Common myeloid progenitor, CD34-positive (primary cell): ENCODE data around the gene TRIM45.

Experiments
- CTCF ChIA-PET: fragments of 350-600 bp; sonication (Branson Sonifier 250); formaldehyde crosslinking; loops from one replicate; lab custom pipeline; 2021; ENCODE audit warnings: antibody characterized with exemption; lab: Charles Lee
- POLR2A ChIA-PET: fragments of 350-600 bp; sonication (Branson Sonifier 250); formaldehyde crosslinking; loops from one replicate; lab custom pipeline; 2021; ENCODE audit warnings: antibody characterized with exemption; lab: Charles Lee
- DNase-seq, 3 donors: peaks; one replicate each; pipeline versions ENCODE4 v3.0.0 to v3.0.0-alpha.2; 2013
- H3K27ac ChIP-seq, 2 experiments: 1 replicate in 1 of 2; 2 replicates in 1 of 2; pipeline ENCODE4 v1.7.0; 2013; ENCODE audit warnings: inconsistent platforms in 2 of 2, low read length in 2 of 2, mild to moderate bottlenecking in 2 of 2, low read depth in 1 of 2, moderate library complexity in 1 of 2; ENCODE audit not compliant: severe bottlenecking in 2 of 2, insufficient read depth in 1 of 2, poor library complexity in 1 of 2
- H3K27me3 ChIP-seq, 5 experiments: replicated peaks in 2 of 5; 1 replicate in 3 of 5; 2 replicates in 2 of 5; pipeline versions ENCODE4 v1.6.1 to v1.7.0; 2013; ENCODE audit warnings: low read length in 4 of 5, mild to moderate bottlenecking in 2 of 5, moderate library complexity in 2 of 5, inconsistent platforms in 1 of 5; ENCODE audit not compliant: insufficient read depth in 5 of 5, control insufficient read depth in 4 of 5
- H3K36me3 ChIP-seq, 4 experiments: 1 replicate in 2 of 4; 2 replicates in 2 of 4; pipeline versions ENCODE4 v1.6.1 to v1.7.0; 2013; ENCODE audit warnings: low read length in 3 of 4, control low read depth in 1 of 4, mild to moderate bottlenecking in 1 of 4; ENCODE audit not compliant: control insufficient read depth in 4 of 4, insufficient read depth in 4 of 4
- H3K4me1 ChIP-seq, 4 experiments: 1 replicate in 3 of 4; 2 replicates in 1 of 4; pipeline versions ENCODE4 v1.6.1 to v1.7.1; 2013; ENCODE audit warnings: low read length in 3 of 4, mild to moderate bottlenecking in 3 of 4, control low read depth in 1 of 4, inconsistent platforms in 1 of 4, moderate library complexity in 1 of 4; ENCODE audit not compliant: control insufficient read depth in 4 of 4, insufficient read depth in 4 of 4; ENCODE audit errors: control extremely low read depth in 1 of 4
- H3K4me3 ChIP-seq, 7 experiments: 1 replicate in 4 of 7; 2 replicates in 3 of 7; pipeline versions ENCODE4 v1.5.1 to v1.7.0; 2013; ENCODE audit warnings: mild to moderate bottlenecking in 7 of 7, low read length in 6 of 7, moderate library complexity in 6 of 7, inconsistent platforms in 2 of 7, low read depth in 2 of 7, control low read depth in 1 of 7; ENCODE audit not compliant: insufficient read depth in 4 of 7, control insufficient read depth in 1 of 7; ENCODE audit errors: extremely low read depth in 1 of 7
- H3K9me3 ChIP-seq, 5 experiments: 1 replicate in 4 of 5; 2 replicates in 1 of 5; pipeline versions ENCODE4 v1.6.1 to v1.7.1; 2013; ENCODE audit warnings: low read length in 4 of 5, mild to moderate bottlenecking in 2 of 5, inconsistent platforms in 1 of 5, low read depth in 1 of 5, moderate library complexity in 1 of 5; ENCODE audit not compliant: control insufficient read depth in 4 of 5, insufficient read depth in 2 of 5; ENCODE audit errors: control extremely low read depth in 1 of 5
- WGBS: methylation state at CpG from one replicate; pipeline ENCODE4 v1.1.5; 2013; ENCODE audit not compliant: insufficient coverage; 5-methylcytosine and 5-hydroxymethylcytosine counted together

TRIM45 gene

DNA sequence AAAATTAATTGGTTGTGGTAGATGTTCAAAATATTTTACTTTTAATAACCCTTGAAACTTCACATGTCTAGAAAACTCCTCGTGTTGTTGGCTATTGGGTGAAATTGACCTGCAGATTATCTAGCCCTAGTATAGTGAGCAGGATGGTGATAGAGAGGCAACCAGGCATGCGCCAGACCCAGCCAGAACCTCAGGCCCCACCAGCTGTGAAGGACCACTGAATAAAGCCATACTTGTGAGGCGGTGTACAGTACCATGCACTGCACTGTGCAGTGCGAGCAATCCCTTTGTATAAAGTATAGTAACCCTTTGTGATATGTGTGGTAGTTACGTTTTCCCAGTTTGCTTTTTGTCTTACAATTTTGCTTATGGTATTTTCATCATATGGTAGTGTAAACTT lies 53.0 kb downstream of the TRIM45 start:
- CTCF ChIA-PET: interaction anchor here (0.8 to 6.5 kb wide), 12 partner anchors 9 to 825 kb away, joined by 3 to 37 read pairs (median 6); no protein-coding TSS in a partner anchor
- Histone ChIP-seq H3K4me3 (no peak overlapping the region), H3K27ac (no peak overlapping the region), H3K9me3 (no peaks in the 10 kb centered on the region), H3K36me3 (peaks cover 6 to 47% (median 19%) of the 10 kb centered on the region in 4 experiments), H3K27me3 (no peaks in the 10 kb centered on the region), H3K4me1 (peaks cover 0 to 4% (median 2%) of the 10 kb centered on the region in 4 experiments)
- WGBS: 100% methylated on average over 3 of the region's 5 CpGs
- POLR2A ChIA-PET: no interaction called here
- DNase-seq: no peak

DNA sequence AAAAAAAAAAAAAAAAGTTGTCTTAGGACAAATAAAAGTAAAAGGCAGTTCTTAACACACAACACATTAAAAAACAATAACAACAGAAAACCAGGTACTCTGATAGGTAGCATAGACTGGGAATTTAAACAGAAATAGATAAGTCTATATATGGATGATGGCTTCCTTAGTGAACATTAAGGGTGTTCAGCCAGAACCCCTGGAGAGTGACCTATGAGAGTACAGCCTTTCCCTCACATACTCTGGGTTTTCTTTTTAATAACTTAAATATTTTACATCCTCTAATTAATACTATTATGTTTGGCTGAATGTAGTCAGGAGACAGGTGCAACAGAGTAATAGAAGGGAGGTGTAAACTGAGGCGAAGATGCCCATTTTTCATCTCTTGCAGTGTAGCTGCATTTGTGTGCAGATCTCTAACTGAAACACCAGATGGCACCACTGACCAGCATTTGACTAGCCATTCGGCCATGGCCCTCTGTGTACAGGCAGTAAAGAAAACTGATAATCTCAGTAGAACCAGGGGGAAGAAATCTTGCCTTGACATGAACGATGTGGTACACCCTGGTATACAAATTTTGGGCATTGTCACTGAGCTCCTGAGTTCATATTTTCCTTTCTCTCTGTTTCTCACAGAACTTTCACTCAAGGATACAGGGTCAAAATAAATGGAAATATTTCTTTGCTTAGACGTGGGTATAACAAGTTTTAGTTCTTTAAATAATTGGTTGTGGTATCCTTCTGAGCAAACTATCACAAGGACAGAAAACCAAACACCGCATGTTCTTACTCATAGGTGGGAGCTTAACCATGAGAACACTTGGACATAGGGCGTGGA lies 53.8 kb downstream of the TRIM45 start:
- H3K4me3 ChIP-seq: no peak overlapping the region
- H3K4me1 ChIP-seq: peaks cover 0 to 4% (median 2%) of the 10 kb centered on the region in 4 experiments
- DNase-seq: peak; percentile 27 to 72 (median 61)
- H3K27ac ChIP-seq: no peak overlapping the region
- peaks cover 3 to 48% (median 18%) of the 10 kb centered on the region in 4 experiments for H3K36me3 ChIP-seq
- H3K9me3 ChIP-seq: no peaks in the 10 kb centered on the region
- CTCF ChIA-PET: interaction anchor here (0.8 to 6.5 kb wide), 14 partner anchors 9 to 826 kb away, joined by 3 to 37 read pairs (median 6); no protein-coding TSS in a partner anchor
- 84% methylated on average over 4 of the region's 6 CpGs for WGBS
- POLR2A ChIA-PET: interaction anchor here (1.1 kb wide), 1 partner anchor 34 kb away, joined by 3 read pairs; no protein-coding TSS in a partner anchor
- H3K27me3 ChIP-seq: no peaks in the 10 kb centered on the region

DNA sequence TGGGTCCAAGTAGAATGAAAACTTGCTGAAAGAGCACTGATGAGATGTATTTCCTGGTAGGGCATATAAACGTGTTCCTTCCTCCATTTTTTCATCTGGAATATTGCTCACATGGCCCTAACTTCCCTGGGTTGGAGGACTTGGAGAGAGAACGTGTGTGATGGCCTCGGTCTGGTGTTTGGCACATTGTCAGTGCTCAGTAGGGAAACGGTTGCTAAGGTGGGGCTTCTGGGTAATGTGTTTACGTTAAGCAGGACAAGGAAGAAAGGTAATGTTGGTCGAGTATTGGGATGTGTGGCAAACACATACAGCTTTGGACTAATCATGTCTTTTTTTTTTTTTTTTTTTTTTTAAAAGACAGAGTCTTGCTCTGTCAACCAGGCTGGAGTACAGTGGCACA lies 55.2 kb downstream of the TRIM45 start:
- Histone ChIP-seq H3K9me3 (no peaks in the 10 kb centered on the region), H3K27me3 (no peaks in the 10 kb centered on the region), H3K27ac (no peak overlapping the region), H3K36me3 (peaks cover 5 to 48% (median 16%) of the 10 kb centered on the region in 4 experiments), H3K4me3 (no peak overlapping the region), H3K4me1 (peaks cover 0 to 15% (median 5%) of the 10 kb centered on the region in 4 experiments)
- ChIA-PET POLR2A (interaction anchor here (0.6 kb wide), 1 partner anchor 9 kb away, joined by 3 read pairs; no protein-coding TSS in a partner anchor), CTCF (interaction anchor here (1.5 to 6.5 kb wide), 5 partner anchors 27 to 65 kb away, joined by 3 to 37 read pairs (median 7); no protein-coding TSS in a partner anchor)
- DNase-seq: no peak
- 85% methylated on average over 3 of the region's 6 CpGs for WGBS

DNA sequence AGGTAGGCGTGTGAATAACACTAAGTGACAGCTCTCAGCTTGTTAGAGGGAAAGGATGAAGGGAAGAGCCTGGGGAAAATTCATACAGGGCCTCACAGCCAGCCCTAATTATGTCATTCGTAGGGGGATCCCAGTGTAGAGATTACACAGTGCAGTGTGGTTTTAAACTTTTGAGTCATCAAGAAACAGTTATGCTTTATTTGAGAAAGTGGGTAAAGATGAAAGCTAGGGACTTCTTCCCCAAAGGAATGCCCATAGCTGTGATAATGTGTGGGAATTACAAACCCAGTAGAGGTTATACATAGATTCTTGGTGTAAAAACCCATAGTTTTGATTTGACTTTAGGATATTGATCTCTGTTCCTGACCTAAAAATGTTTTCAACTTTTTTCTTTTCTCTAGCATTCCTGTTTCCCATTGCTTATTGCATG lies 59.5 kb downstream of the TRIM45 start:
- 88% methylated on average over 1 of the region's 2 CpGs for WGBS
- ChIA-PET CTCF (interaction anchor here (1.2 kb wide), 1 partner anchor 67 kb away, joined by 4 read pairs; no protein-coding TSS in a partner anchor), POLR2A (no interaction called here)
- H3K4me3 ChIP-seq: no peak overlapping the region
- peak overlapping the region in 1 of 2 experiments; percentile 43 for H3K27ac ChIP-seq
- no peaks in the 10 kb centered on the region for H3K9me3 ChIP-seq
- no peaks in the 10 kb centered on the region for H3K27me3 ChIP-seq
- peaks cover 3 to 40% (median 19%) of the 10 kb centered on the region in 4 experiments for H3K4me1 ChIP-seq
- peaks cover 5 to 31% (median 12%) of the 10 kb centered on the region in 4 experiments for H3K36me3 ChIP-seq
- peak in 2 of 3 donors; percentile 36 to 46 for DNase-seq
